ENCODE results near the gene CMIP.
"Not testable (repeated sequence)": the region's sequence is repeated elsewhere in the genome, so short reads cannot be mapped to it uniquely, and the experiment has no call there.

The CMIP gene

GRCh38 chr16:81444448-81445121, at the start of gene CMIP:
Gene CMIP (plus strand): TSS chr16:81444808.
- DNase-seq (ENCODE audit: low read depth, low spot score), result peak; percentile 97

GRCh38 chr16:81394966-81395655, 49.5 kb upstream of the CMIP start:
- DNase-seq (ENCODE audit: low read depth, low spot score), result no peak

GRCh38 chr16:81397058-81397878, 47.3 kb upstream of the CMIP start:
- DNase-seq (ENCODE audit: low read depth, low spot score), result no peak

- DNase-seq (ENCODE audit: low read depth, low spot score), result no peak
These were observed 46.6 kb upstream of the CMIP start for GRCh38 chr16:81397879-81398520.

- DNase-seq (ENCODE audit: low read depth, low spot score), result no peak
These were observed 44.7 kb upstream of the CMIP start for GRCh38 chr16:81399909-81400308.

GRCh38 chr16:81401035-81401950, 43.3 kb upstream of the CMIP start:
- no peak for DNase-seq (ENCODE audit: low read depth, low spot score)

GRCh38 chr16:81403208-81403600, 41.4 kb upstream of the CMIP start:
- DNase-seq (ENCODE audit: low read depth, low spot score), result no peak

- peak; percentile 93 for DNase-seq (ENCODE audit: low read depth, low spot score)
These were observed 40.8 kb upstream of the CMIP start for GRCh38 chr16:81403601-81404391.

GRCh38 chr16:81405002-81405401, 39.6 kb upstream of the CMIP start:
- not testable (repeated sequence) for DNase-seq (ENCODE audit: low read depth, low spot score)

- DNase-seq (ENCODE audit: low read depth, low spot score), result peak; percentile 97
These were observed 38.9 kb upstream of the CMIP start for GRCh38 chr16:81405702-81406113.

- DNase-seq (ENCODE audit: low read depth, low spot score), result no peak
These were observed 36.1 kb upstream of the CMIP start for GRCh38 chr16:81408409-81408950.

- DNase-seq (ENCODE audit: low read depth, low spot score), result no peak
These were observed 35.5 kb upstream of the CMIP start for GRCh38 chr16:81409016-81409556.

GRCh38 chr16:81410643-81411293, 33.8 kb upstream of the CMIP start:
- DNase-seq (ENCODE audit: low read depth, low spot score), result peak; percentile 47

GRCh38 chr16:81413245-81413990, 31.2 kb upstream of the CMIP start:
- no peak for DNase-seq (ENCODE audit: low read depth, low spot score)

- peak; percentile 39 for DNase-seq (ENCODE audit: low read depth, low spot score)
These were observed 28.9 kb upstream of the CMIP start for GRCh38 chr16:81415751-81416150.

GRCh38 chr16:81416749-81417148, 27.9 kb upstream of the CMIP start:
- DNase-seq (ENCODE audit: low read depth, low spot score), result no peak

GRCh38 chr16:81417210-81417609, 27.4 kb upstream of the CMIP start:
- DNase-seq (ENCODE audit: low read depth, low spot score), result no peak

- DNase-seq (ENCODE audit: low read depth, low spot score), result no peak
These were observed 24.8 kb upstream of the CMIP start for GRCh38 chr16:81419806-81420205.

All from astrocyte of the hippocampus (primary cell).